HG03066 (cell line): ENCODE results near the gene PIK3R5.

Experiments used
- ATAC-seq: cut with Tn5 transposase; IDR thresholded peaks from one replicate; pipeline ENCODE4 v1.9.1; 2021; ENCODE audit warnings: low read depth; ENCODE audit not compliant: unreplicated experiment

The PIK3R5 gene

DNA sequence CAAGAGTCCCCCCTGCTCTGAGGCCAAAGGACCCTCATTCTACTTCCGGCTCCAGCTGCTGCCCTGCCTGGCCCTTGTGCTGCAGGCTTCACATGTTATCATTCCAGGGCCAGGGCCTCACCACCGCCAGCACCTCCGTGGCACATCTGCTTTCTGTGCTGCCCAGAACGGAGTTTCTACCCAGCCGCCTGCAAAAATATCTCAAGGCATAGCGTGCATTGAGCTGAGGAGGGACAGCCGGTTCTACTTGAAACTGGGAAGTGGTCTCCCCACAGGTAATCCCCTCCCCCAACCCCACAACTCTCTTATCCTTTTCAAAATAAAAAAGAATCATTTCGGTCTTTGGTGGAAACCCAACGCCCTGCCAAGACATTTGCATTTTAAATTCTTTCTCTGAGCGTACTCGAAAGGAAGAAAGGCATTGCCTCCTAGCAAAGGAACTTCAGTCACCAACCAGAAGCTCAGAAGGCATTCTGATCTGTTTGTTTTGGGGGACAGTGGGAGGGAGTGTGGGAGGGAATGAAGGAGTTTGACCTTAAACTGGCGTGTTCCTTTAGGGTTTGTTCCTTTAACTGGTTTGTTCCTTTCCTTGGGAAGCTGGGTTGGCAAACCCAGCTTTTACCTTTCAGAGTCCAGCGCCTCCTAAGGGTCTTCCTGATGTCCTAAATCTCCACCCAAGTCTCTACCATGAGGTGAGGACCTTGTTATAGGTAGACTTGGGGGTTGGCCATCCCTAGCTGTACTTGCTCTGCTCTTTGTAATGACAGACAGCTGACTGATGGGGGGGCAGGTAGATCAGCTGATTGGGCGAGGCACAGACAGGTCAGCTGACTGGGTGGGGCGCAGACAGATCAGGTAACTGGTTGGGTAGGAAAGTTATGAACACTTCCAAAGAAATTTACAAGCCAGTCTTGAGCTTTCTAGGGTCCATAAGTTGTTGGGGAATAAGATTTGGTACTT lies 64.6 kb downstream of the PIK3R5 start:
- no peak for ATAC-seq

GRCh38 chr17:8900207-8900606 lies 65.3 kb downstream of the PIK3R5 start:
- ATAC-seq: no peak

- no peak for ATAC-seq
These were observed 66.9 kb downstream of the PIK3R5 start for GRCh38 chr17:8898636-8899035.

GRCh38 chr17:8898126-8898525 lies 67.4 kb downstream of the PIK3R5 start:
- no peak for ATAC-seq

DNA sequence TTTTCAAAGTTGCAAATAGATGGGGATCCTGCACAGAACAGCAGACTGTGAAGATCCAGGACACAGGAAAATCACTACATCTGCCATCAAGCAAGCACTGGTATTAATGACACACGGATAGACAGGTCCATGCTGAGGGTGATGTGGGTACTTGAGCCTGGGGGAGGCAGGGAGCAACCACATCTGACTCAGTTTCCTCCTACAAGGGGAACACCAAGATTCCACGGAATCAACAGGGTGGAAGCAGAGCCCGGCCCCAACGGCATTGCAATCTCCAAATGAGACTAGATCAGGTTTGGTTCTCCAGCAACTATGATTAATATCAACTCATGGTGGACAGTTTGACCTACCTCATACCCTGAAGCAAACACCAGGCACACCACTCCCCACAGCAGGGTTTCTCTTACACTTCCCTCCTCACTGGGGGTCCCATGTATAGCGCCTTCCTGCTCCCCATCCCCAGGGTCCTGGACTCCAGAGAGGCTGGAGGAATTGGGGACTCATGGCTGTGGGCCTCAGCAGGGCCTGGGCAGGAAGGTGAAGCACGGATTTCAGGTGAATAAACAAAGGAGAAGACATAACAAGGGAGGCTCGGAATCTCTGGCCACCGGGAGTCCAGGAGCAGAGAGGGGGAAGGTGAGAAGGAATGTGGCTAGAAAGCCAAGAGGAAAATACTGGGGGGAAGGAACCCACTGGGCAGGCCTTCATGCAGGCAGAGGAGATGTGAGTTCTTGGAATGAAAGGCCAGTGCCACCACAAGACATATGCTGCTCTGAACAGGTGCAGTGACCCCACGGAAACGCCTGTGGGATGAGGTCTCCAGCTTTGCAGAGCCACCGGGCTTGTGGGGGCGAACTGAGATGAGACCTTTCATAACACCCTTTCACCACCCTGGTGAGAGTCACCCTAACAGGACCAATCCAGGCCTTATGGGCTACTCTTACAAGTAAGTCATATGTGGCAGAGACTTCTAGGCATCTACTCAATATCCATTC lies 68.6 kb downstream of the PIK3R5 start:
- no peak for ATAC-seq

GRCh38 chr17:8896087-8896486 lies 69.4 kb downstream of the PIK3R5 start:
- ATAC-seq: no peak

DNA sequence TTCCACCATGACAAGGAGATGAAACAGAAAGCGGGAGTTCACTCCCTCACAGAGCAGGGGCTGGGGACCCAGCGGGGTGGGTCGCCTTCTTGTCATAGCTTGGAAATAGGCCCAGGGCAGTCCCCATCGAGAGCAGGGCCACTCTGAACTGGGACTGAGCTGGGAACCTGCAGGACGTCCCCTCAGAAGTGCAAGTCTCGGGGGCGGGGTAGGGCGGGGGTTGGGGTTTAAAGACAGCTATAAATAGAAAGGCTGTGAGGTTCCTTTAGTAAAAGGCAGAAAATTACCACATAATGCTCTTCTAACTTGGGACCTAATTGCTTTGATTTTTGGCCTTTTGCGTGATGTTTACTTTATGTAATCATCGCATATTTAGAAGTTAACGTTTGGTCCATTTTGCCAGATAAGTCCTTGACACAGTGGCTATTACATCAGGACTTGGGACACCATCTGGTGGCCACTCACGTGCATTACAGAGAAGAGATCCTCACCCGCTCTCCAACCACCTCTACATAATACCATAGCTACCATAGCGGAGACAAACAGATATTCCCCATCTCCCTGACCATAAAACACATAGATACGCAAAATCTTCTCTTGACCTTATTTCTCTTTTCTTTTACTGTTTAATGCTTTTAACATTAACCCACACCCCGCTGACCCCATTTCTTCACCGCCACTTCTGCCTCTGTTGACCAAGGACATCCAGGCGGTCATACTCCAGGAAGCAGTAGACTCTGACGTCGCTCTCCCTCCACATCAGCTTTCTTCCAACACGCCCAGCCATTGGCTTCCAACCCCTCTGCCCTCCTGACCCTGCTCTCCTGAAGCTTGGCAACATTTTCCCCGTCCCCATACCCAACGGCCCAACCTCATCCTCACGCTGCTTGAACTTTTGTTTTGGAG lies 70.6 kb downstream of the PIK3R5 start:
- no peak for ATAC-seq

DNA sequence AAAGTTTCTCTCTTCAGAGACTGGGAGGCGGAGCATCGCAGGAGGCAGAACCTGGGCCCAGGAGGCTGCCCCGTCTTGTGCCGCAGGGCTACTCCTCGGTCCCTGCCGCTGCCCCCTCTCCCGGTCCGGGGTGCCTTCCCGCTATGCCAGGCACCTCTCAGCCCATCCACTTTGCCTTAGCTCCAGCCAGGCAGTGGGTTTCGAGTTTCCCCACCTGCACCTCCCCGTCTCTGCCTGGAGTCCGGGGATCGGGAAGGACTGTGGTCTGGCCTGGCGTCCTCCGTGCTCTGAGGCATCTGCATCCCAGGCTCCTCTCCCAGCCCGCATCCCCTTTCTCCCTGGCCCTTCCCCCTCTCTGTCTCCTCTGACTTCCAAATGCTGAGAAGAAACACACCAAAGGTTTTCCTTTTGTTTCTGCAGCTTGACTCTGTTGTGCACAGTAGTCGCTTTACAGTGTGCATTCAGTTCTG lies 71.3 kb downstream of the PIK3R5 start:
- no peak for ATAC-seq

DNA sequence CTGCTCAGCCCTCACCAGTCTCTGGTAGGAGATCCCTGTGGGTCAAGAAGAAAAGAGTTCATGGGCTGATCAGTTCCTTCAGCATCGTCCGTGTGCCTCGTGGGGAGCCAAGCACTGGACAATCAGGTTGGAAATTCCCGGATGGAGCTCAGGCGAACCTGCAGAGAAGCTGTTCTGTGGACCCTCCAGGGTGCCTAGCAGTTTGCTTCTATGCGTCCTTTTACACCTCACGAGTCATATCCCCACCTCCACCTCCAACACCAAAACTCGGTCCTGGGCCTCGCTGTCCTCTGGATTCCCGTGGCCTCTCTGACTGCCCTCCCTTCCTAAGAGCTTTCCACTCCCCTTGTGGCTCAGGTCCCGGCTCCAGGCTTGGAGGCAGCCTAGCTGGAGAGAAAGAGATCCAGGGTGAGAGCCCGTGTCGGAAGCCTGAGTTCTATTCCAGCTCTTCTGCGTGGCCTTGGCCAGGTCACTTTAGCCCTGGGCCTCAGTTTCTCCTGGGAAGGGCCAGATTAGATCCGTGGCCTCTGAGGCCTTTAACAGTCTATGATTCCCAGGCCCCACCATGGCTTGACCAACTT lies 71.8 kb downstream of the PIK3R5 start:
- no peak for ATAC-seq

DNA sequence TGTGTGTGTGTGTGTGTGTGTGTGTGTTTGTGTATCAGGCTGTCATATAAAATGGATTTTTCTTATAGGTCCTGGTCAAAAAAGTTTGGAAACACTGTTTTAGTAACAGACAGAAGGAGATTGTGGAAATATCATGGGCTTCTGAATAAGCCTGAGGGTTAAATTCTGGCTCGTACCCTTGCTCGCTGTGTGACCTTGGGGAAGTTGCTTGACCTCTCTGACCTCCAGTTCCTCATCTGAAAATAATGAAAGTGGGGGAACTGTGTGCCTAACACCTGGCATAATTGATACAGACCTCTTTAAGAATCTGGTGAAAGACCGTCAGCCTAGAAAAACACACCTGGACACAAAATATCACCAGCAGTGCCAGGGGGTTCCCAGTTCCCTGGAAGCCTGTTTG lies 72.4 kb downstream of the PIK3R5 start:
- no peak for ATAC-seq

GRCh38 chr17:8892338-8892690 lies 73.2 kb downstream of the PIK3R5 start:
- ATAC-seq: no peak

DNA sequence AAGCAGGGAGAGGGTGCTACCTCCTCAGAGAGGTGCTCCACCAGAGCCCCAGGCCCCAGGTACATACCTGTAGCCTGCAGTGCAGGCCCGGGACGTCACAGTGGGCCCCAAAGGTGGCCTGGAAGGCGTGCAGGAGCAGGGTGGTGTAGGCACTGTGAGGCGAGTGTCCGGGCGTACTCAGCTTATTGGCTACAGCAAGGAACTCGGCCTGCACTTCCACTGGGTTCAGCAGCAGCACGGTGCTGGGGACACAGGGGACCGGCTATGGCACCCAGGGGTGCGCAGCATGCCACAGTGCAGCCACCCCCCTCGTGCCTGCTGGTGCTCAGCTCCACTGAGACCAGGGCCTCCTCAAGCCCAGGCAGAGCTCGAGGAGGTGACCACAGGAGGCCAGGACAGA lies 74.8 kb downstream of the PIK3R5 start:
- no peak for ATAC-seq

DNA sequence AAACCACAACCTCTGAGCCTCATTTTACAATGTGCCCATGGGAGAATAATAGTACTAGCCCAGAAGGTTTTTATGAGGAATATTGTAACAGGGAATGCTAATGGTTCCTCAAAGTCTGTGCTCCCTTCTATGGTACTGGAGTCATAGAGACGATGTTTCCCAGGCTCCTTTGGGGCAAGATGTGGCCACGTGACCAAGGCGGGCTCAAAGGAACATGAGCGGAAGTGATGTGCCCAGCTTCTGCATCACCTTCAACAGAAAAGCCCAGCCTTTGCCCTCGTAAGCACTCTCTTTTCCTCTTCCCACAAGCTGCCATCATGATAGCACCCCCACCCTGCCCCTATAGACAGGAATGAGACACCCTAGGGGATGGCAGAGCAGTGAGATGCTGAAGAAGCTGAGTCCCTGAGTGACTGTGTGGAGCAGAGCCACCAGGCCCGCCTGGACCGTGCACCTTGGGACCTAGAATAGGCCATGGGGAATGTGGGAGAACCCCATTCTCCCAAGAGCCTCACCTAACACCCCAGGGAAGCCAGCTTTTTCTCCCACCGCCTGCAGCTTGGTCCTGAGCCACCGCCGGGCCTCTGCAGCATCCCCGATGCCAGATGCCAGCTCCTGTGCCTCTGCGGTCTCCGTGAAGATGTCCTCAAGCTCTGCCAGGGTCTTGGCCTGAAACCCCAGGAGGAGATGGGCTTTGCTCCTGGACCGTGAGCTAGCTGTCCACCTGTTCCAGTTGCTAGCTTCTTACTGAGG lies 75.9 kb downstream of the PIK3R5 start:
- no peak for ATAC-seq

DNA sequence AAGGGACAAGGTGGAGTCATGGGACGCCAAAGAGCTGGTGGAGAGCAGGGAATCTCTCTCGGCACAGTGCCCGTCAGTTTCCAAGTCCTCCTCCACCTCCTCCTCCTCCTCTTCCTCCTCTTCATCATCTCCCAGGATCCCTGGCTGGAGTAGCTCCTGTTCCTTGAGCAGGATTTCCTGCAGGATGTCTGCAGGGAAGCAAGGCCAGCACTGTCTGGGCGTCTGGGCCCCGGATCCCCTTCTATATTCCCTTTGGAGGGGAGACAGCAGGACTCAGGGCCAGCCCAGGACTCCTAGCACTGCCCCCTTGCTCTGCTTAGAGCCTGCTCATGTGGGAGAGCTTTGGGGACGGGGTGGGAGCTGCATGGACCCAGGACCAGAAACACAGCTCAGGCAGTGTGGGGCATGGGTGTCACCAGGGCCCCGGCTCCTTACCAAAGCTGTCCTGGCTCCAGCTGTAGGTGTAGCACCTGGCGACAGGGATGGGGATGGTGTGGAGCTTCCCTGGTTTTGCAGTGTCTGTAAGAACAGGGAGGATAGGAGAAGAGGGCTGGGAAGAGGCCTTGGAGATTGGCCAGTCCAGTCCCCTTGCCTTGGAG lies 76.7 kb downstream of the PIK3R5 start:
- no peak for ATAC-seq

GRCh38 chr17:8887834-8888703 lies 77.4 kb downstream of the PIK3R5 start:
- no peak for ATAC-seq

- ATAC-seq: no peak
These were observed 78.2 kb downstream of the PIK3R5 start for GRCh38 chr17:8887301-8887700.

GRCh38 chr17:8885967-8886684 lies 79.4 kb downstream of the PIK3R5 start:
- ATAC-seq: no peak
